GM19467 (cell line): Measurements from ENCODE around the gene ZBTB46.

Source experiments
- ATAC-seq: cut with Tn5 transposase; IDR thresholded peaks from one replicate; pipeline ENCODE4 v1.9.1; 2021; ENCODE audit warnings: mild to moderate bottlenecking, moderate library complexity; ENCODE audit not compliant: unreplicated experiment

ZBTB46 gene

DNA sequence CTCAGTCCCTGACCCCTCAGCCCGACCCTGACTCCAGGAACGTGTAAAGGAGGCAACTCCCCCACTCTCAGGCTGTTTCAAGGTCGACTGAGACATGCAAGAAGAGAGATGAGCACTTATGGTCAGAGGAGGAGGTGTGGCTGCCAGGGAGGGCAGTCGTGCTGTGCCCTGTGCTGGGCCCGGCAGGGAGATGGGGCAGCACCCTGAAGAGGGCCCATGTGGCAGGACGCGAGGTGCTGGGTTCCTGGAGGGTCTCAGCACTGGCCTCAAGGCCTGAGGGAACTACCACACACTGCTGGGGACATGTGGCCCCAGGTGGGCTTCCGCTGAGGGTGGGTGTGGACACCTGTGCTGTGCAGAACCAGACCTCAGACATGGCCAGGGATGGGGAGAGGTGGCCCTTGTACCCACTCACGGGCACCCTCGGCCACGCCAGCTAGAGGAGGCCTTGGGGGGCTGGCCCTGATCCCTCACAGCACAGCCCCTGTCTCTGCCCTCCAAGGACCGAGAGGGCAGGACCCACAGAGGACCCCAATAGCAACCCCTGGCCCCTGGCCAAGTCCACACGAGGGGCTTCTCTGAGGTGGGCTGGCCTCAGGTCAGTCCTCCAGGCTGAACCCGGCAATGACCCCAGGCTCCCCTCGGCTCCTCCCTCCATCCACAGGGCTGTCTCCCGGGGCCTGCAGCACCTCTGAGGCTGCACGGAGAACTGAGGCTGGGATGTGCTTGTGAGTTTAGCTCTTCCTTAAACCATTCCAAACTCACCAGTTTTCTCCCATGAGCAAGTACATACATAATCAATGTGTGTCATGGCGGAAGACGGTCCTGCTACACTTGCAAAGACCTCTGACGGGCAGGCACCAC is 82.8 kb downstream of the ZBTB46 start:
- no peak for ATAC-seq

DNA sequence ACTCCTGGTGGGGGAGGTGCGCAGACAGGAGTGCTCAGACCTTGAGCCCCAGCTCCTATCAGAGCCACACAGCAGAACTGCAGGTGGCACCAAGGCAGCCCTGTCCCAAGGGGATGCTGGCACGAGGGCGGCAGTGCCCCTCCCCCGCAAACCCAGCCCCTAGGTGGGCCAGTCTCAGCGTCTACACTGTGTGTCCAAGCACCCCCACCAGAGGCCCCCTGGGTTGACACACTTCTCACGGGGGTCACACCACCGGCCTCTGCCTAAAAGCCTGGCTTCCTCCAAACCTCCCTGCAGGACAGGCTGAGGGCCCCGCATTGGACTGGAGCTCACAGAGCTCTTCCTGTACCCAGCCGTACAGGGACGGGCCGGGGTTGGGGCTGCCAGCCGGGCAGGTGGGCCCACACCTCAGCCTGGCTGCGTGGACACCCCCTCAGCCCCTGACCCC is 83.4 kb downstream of the ZBTB46 start:
- no peak for ATAC-seq

DNA sequence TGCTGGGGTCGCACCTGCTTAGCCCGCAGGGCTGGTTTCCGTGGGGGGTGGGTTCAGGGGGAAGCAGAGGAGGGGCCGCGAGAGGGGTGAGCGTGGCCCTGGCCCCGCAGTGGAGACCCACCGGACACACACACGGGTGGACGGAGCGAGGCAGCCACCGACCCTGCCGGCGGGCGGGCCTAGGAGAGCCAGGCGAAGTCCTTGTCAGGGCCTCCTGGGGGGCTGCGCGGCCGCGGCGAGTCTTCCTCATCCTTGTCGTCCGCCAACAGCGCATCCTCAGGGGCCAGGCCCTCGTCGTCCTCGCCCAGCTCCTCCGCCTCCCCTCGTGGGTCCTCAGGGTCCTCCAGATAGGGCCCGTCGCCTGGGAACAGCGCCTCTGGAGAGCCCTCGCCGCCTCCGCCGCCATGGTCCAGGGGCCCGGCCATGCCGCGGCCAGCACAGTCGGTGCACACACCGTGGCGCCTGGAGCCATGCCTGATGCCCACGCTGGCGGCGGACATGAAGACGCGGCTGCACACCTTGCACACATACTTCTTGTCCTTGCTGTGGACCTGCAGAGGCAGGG is 84.2 kb downstream of the ZBTB46 start:
- ATAC-seq = no peak

DNA sequence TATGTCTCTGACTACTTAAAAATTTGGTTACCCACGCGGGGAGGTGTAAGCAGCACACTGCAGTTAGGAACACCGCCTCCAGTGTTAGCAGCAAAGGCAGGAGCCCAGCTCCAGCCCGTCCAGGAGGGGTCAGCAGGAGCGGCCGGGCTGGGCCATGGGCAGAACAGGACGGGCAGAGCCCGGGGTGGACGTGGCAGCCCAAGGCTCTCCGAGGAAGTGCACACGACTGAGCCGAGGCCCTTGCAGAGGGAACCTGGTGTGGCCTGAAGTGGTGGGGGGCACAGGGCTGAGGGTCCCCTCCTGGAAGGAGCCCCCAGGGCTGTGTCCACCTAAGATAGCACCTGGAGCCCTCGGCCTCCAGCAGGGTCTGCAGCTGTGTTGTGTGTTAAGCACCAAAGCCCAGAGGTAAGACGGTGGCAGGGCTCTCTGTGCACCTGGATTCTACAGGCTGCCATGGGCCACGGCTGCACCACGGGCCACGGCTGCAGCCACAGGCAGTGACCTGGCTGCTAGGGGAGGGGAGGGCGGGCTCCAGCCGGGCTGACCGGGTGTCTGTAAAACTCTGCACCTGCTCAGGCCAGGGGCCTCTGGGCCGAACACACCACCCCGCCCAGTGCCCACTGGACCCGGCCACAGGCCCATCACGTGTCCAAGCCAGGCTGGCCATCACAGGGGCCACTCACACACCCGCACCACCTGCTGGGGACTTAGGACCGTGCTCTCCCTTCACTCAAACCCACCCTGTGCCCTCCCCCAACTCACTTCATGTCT is 84.9 kb downstream of the ZBTB46 start:
- no peak for ATAC-seq

DNA sequence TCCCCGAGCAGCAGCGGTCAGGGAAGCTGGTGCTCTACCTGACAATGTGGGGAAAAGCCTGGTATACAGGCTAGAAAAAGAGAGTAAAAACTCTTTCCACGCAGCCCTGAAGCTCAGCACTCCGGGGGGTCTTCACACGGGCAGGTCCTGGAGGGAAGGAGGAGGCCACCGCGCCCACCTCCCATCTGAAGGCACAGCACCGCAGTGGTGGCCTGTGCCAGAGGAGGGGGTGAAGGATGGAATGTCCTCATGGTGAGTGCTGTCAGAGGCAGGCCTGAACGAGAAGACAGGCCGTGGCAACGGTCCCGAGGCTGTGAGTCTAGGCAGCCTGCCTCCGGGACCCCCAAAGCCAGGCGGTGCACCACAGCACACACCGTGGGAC is 85.6 kb downstream of the ZBTB46 start:
- no peak for ATAC-seq

DNA sequence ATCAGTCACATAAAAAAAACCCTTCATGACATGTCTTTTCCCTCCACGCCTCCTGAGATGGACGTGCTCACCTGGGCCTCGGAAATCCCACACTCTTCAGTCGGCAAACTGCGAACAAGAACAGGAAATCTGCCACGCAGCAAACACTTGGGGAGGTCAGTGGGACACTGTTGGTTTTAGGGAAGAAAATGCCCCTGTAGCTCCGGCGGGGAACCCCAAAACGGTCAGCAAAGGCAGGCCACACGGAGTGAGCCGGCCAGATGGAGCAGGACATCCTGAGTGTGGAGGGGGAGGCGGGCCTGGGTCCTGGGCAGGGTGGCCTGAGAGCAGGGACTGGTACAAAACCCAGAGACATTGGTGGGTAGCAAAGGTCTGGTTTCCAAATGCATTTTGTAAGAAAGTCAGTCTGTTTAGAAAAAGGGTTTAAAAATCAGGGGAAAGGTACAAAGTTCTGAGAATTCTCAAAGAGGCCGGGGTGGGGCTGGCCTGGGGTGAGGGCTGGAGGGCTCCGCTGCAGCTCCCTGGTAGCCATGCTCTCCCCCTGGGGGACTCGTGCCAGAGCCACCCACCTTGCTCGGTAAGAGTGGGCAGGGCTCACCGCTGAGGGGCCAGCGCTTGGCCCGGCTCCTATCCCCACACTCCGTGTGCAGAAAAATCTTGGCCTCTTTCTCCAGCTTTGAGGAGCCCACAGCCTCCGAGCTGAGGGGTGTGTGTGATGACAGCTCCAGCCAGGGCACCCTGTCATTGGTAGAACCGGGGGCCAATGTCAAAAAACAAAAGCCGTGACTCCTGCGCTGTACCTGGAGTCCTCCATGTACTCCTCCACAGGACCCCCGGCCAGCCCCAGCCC is 86.3 kb downstream of the ZBTB46 start:
- no peak for ATAC-seq

DNA sequence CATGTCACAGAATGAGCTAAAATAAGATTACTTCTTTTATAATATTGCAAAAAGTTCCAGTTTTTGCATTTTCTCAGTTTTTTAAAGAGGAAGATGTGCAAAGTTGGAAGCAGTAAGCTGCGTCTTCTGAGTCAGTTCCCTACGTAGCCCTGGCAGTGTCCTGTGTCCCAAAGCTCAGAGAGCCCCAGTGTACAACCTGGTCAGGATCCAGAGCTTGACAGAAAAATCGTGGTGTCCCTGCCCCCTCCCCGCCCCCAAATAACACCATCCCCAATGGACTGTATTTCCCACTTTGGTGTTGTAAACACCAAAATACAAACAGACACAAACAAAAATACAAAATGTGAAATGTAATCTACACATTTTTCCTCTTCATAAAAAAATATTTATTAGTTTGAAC is 86.9 kb downstream of the ZBTB46 start:
- ATAC-seq = no peak

DNA sequence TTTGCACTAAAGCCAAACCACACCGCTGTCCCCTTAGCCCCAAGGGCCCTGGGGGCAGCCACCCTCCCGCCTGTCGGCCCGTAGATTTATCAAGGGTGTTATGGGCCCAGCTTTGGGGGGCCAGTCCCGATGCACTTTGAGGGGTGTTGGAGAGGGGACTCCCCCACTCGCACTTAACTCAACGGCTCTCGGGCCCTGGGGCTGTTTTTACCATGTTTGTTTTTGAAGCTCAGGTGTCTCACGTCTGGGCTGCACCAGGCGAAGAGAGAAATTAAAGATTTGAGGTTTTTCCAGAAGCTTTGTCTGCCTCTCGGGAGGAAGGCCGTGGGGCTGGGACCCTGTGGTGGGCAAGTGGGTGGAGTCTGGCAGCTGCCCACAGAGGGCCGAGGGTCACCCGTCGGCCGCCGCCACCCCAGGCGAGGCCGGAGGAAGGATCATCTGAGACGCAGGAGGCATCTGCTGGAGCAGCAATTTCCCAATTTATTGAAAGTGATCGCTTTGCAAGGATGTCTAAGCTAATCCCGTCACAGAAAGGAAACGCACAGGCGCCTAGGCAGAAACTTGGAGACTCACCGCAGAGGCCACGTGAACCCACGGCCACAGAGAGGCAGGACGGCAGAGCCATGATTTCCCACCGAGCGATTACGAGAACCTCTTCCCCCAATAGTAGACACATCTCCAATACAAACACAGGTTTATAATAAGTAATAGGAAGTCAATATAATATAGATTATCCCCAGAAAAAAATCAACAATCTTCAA is 87.7 kb downstream of the ZBTB46 start:
- ATAC-seq = no peak

DNA sequence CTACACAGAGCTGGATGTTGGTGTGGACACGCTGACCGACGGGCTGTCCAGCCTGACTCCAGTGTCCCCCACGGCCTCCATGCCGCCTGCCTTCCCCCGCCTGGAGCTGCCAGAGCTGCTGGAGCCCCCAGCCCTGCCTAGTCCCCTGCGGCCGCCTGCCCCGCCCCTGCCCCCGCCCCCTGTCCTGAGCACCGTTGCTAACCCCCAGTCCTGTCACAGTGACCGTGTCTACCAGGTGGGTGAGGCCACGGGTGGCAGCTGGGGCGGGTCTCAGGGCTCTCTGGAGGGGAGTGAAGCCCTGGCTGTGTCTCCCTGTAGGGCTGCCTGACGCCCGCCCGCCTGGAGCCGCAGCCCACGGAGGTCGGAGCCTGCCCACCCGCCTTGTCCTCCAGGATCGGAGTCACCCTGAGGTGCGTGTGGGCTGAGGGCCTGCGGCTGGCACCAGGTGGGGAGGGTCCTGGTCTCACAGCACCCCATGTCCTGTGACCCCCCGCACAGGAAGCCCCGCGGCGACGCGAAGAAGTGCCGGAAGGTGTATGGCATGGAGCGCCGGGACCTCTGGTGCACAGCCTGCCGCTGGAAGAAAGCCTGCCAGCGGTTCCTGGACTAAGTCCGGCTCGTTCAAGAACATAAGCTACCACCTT is 88.6 kb downstream of the ZBTB46 start:
- ATAC-seq = no peak

DNA sequence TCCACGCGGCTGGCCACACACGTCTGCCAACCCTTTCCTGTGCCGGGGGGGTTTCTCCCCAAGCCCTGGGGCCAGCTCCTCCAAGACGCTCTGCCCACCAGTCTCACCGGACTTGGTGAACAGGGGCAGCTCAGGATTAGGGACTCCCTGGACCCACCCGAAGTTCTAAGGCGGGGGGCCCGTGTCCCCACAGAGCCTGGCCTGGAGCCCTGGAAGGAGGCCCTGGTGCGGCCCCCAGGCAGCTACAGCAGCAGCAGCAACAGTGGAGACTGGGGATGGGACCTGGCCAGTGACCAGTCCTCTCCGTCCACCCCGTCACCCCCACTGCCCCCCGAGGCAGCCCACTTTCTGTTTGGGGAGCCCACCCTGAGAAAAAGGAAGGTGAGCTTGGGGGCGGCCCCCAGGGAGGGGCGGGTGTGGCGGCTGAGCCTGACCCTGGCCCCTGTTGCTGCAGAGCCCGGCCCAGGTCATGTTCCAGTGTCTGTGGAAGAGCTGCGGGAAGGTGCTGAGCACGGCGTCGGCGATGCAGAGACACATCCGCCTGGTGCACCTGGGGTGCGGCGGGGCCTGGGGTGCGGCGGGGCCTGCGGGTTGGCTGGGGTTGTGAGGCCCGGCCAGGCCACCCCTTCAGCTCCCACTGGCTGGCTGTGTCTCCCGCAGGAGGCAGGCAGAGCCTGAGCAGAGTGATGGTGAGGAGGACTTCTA is 89.2 kb downstream of the ZBTB46 start:
- no peak for ATAC-seq

DNA sequence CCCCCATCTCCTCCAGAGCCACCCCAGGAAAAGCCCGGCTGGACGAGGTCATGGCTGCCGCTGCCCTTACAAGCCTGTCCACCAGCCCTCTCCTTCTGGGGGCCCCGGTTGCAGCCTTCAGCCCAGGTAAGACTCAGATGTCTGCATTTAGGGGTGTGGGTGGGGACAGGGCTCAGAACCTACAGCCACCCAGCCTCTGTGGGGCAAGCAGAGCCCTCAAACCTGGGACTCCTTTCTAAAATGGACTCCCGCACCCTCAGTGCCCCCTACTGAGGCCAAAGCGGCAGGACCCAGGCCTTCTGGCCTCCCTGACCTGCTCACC is 89.7 kb downstream of the ZBTB46 start:
- no peak for ATAC-seq

DNA sequence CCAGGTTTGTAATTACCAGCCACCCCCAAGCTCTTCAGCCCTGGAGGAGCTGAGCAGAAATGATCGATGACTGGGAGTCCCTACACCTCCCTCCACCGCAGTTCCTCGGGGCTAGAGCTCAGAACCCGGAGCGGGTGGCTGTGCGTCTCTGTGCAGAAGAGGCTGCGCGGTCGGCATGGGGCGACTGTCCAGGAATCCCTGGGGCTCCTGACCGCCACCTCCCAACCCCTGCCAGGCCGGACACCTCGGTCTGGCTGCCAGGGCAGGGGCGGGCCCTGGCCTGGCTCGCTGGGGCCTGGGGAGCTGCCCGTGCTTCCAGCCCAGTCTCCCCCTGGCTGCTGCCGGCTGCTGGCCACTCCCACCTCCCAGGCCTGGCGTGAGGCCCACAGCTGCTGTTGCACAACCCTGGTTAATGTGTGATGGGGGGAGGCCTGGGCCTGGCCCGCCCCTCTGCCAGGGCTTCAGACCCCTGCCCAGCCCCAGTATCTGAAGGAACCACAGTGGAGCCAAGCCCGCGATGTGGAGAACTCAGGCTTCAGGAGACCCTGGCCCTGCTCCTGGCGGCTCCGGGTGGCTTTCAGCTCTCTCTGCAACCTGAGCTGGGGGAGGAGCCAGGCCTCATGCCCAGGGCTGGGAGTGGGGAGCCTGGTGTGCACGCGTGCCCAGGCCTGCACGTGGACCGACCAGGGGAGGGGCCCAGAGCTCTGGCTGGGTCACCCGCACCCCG is 90.3 kb downstream of the ZBTB46 start:
- no peak for ATAC-seq

DNA sequence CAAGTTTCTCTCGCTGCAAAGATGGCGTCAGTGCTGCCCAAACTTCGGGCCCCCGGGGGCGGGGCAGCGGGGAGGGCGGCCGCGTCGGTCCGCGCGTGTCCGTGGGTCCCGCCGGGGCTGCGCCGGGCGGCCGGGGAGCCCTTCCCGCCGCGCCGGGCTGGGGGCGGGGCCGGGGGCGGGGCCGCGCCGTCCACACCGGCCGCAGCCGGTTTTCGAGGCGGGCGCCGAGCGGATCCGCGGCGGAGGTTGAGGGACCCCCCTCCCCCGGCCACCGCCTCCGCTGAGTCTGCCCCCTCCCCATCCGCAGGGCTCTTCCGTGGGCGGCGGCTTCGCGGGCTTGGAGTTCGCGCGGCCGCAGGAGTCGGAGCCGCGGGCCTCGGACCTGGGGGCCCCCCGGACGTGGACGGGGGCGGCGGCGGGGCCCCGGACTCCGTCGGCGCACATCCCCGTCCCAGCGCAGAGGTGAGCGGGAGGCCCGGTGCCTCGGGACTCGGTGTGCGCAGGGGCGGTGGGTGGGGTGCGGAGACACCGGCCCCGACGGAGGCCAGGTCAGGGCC is 90.9 kb downstream of the ZBTB46 start:
- no peak for ATAC-seq

DNA sequence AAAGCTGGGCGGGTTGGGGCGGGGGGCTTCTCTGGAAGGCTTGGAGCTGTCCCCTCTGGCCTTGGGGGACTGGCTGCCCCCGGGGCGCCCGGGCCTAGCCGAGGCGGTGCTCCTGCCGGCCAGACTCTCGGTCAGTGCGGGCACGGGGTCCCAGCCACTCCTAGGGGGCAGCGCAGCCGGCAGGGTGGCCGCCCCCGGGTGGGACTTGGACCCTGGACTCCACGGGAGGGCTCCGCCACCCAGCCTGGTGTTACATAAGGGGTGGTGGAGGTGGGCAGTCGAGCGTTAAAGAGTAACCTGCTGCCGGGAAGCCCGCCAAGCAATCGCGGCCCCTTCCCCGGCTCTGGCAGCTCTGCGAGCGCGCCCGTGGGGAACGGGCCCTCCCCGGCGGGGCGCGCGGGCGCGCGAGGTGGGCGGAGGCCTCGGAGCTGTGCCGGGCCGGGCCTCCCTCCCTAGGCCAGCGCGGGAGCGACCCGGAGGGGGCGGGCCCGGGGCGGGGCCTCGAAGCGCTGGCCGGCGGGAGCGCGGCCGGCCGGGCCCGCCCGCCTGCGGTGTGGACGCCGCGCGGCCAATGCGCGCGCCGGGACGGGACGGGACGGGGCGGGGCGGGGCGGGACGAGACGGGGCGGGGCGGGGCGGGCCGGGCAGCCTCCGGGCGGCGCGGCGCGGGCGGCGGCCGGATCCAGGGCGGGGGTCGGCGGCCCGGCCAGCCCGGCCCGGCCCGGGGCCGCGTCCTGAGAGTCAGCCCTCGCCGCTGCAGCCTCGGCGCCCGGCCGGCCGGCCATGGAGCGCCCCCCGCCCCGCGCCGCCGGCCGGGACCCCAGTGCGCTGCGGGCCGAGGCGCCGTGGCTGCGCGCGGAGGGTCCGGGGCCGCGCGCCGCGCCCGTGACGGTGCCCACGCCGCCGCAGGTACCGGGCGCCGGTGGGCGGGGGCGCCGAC is 91.7 kb downstream of the ZBTB46 start, which contains the start of gene SLC2A4RG:
Gene SLC2A4RG, plus strand, starts transcription at position 647 of the 940 bp plus-strand sequence. Its CDS starts 137 bp downstream, at position 784.
- no peak for ATAC-seq

DNA sequence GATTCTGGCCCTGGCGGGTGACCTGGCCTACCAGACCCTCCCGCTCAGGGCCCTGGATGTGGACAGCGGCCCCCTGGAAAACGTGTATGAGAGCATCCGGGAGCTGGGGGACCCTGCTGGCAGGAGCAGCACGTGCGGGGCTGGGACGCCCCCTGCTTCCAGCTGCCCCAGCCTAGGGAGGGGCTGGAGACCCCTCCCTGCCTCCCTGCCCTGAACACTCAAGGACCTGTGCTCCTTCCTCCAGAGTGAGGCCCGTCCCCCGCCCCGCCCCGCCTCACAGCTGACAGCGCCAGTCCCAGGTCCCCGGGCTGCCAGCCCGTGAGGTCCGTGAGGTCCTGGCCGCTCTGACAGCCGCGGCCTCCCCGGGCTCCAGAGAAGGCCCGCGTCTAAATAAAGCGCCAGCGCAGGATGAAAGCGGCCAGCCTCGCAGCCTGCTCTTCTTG is 92.4 kb downstream of the ZBTB46 start:
- ATAC-seq = no peak

DNA sequence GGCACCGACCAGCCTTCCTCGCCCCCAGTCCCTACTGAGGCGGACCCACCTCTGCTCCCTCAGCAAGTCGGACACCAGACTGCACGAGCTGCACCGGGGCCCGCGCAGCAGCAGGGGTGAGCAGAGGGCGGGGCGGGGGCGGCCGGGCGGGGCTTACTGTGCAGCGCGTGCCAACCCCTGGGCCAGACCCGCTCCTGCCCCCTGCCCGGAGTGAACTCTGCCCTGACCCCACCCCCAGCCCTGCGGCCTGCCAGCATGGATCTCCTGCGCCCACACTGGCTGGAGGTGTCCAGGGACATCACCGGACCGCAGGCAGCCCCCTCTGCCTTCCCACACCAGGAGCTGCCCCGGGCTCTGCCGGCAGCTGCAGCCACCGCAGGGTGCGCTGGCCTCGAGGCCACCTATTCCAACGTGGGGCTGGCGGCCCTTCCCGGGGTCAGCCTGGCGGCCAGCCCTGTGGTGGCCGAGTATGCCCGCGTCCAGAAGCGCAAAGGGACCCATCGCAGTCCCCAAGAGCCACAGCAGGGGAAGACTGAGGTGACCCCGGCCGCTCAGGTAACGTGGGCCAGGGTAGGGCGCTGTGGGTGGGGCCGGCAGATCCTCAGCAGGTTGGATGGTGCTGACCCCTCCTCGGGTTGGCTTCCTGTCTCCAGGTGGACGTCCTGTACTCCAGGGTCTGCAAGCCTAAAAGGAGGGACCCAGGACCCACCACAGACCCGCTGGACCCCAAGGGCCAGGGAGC is 92.9 kb downstream of the ZBTB46 start:
- ATAC-seq = no peak

DNA sequence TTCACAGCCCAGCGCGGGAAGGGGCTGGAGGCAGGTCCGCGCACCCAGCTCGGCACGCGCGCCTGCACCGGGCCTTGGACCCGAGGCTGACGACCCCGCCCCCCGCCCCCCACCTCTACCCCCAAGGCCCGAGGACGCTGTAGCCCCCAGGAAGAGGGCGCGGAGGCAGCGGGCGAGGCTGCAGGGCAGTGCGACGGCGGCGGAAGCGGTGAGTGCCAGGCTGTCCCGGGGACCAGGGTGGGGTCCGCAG is 93.4 kb downstream of the ZBTB46 start:
- ATAC-seq = no peak
